CD14-positive monocyte (primary cell): ENCODE data around the gene NARS2. TPM values are rescaled to one million over a fixed set of nuclear protein-coding genes. Genes with fewer than 3 reads are reported as not detected.

Experiments used
- DNase-seq, 3 donors: peaks; one replicate each; pipeline ENCODE4 v3.0.0-alpha.2; 2011 to 2022
- H2AFZ ChIP-seq: 2 replicates; pipeline ENCODE4 v1.6.0; 2012; ENCODE audit warnings: mild to moderate bottlenecking, low read depth, low read length, inconsistent platforms; ENCODE audit not compliant: insufficient read depth, poor library complexity, severe bottlenecking
- H3K27ac ChIP-seq, 2 donors: 1 replicate in 1 of 2; 2 replicates in 1 of 2; pipeline ENCODE4 v1.5.1; 2012 to 2013; ENCODE audit warnings: low read length in 2 of 2, control low read depth in 1 of 2, inconsistent platforms in 1 of 2, low read depth in 1 of 2, mild to moderate bottlenecking in 1 of 2
- H3K27me3 ChIP-seq, 2 donors: one replicate each; pipeline versions ENCODE4 v1.6.0 to v1.6.1; 2011 to 2013; ENCODE audit warnings: low read length in 2 of 2; ENCODE audit not compliant: control insufficient read depth in 2 of 2, insufficient read depth in 2 of 2
- H3K36me3 ChIP-seq, 2 donors: replicated peaks in 1 of 2; 1 replicate in 1 of 2; 2 replicates in 1 of 2; pipeline versions ENCODE4 v1.5.1 to v1.6.1; 2012 to 2013; ENCODE audit warnings: low read length in 2 of 2, control low read depth in 1 of 2, inconsistent platforms in 1 of 2, mild to moderate bottlenecking in 1 of 2; ENCODE audit not compliant: insufficient read depth in 2 of 2, control insufficient read depth in 1 of 2
- H3K4me1 ChIP-seq, 2 donors: 1 replicate in 1 of 2; 2 replicates in 1 of 2; pipeline versions ENCODE4 v1.5.1 to v1.6.1; 2012 to 2013; ENCODE audit warnings: low read length in 2 of 2, control low read depth in 1 of 2, inconsistent platforms in 1 of 2, mild to moderate bottlenecking in 1 of 2, moderate library complexity in 1 of 2; ENCODE audit not compliant: insufficient read depth in 2 of 2, control insufficient read depth in 1 of 2
- H3K4me2 ChIP-seq: replicated peaks from 2 replicates; pipeline ENCODE3; 2012; ENCODE audit warnings: low read length, moderate library complexity, mild to moderate bottlenecking; ENCODE audit not compliant: poor library complexity, severe bottlenecking; ENCODE audit errors: extremely low read depth
- H3K4me3 ChIP-seq, 3 experiments: fragments of 200-600 bp in 1 of 3; sonication (generic) in 1 of 3; replicated peaks in 1 of 3; 1 replicate in 2 of 3; 2 replicates in 1 of 3; pipeline ENCODE4 v1.5.1; 2011 to 2013; ENCODE audit warnings: low read length in 3 of 3, mild to moderate bottlenecking in 3 of 3, control low read depth in 2 of 3, low read depth in 2 of 3, inconsistent platforms in 1 of 3, moderate library complexity in 1 of 3
- H3K79me2 ChIP-seq: 2 replicates; pipeline ENCODE4 v1.6.0; 2012; ENCODE audit warnings: mild to moderate bottlenecking, control low read depth, inconsistent platforms, low read length, moderate library complexity; ENCODE audit not compliant: insufficient read depth
- H3K9ac ChIP-seq: 2 replicates; pipeline ENCODE4 v1.6.0; 2017; ENCODE audit warnings: low read length, mild to moderate bottlenecking; ENCODE audit not compliant: insufficient read depth, poor library complexity, severe bottlenecking
- H3K9me3 ChIP-seq, 2 donors: replicated peaks in 1 of 2; 1 replicate in 1 of 2; 2 replicates in 1 of 2; pipeline versions ENCODE4 v1.5.1 to v1.6.1; 2012 to 2013; ENCODE audit warnings: low read length in 2 of 2, control low read depth in 1 of 2; ENCODE audit not compliant: control insufficient read depth in 1 of 2, insufficient read depth in 1 of 2
- H4K20me1 ChIP-seq: 2 replicates; pipeline ENCODE4 v1.6.0; 2012; ENCODE audit warnings: mild to moderate bottlenecking, low read length, control low read depth, moderate library complexity; ENCODE audit not compliant: insufficient read depth
- H3K27ac Mint-ChIP-seq, 7 donors: one replicate each; pipeline ENCODE4 v1.8.0; 2020; ENCODE audit warnings: mild to moderate bottlenecking in 7 of 7, mixed read lengths in 7 of 7, moderate library complexity in 6 of 7, inconsistent platforms in 2 of 7
- H3K27me3 Mint-ChIP-seq, 3 donors: one replicate each; pipeline ENCODE4 v1.8.0; 2021 to 2022; ENCODE audit warnings: low read depth in 3 of 3, mild to moderate bottlenecking in 3 of 3, mixed read lengths in 3 of 3, moderate library complexity in 3 of 3, inconsistent platforms in 1 of 3
- H3K36me3 Mint-ChIP-seq, 2 donors: one replicate each; pipeline ENCODE4 v1.8.0; 2020; ENCODE audit warnings: mixed read lengths in 2 of 2, inconsistent platforms in 1 of 2, mild to moderate bottlenecking in 1 of 2
- H3K4me1 Mint-ChIP-seq: one replicate; pipeline ENCODE4 v1.8.0; 2020; ENCODE audit warnings: mild to moderate bottlenecking, mixed read lengths
- H3K4me3 Mint-ChIP-seq, 2 donors: one replicate each; pipeline ENCODE4 v1.8.0; 2020; ENCODE audit warnings: mild to moderate bottlenecking in 2 of 2, mixed read lengths in 2 of 2, moderate library complexity in 1 of 2
- H3K9me3 Mint-ChIP-seq, 7 donors: one replicate each; pipeline ENCODE4 v1.8.0; 2020 to 2022; ENCODE audit warnings: mixed read lengths in 7 of 7, mild to moderate bottlenecking in 6 of 7, moderate library complexity in 6 of 7, inconsistent platforms in 2 of 7
- WGBS: methylation state at CpG from one replicate; pipeline ENCODE4 v1.1.5; 2013; ENCODE audit warnings: missing lambda C conversion rate; ENCODE audit not compliant: insufficient coverage; 5-methylcytosine and 5-hydroxymethylcytosine counted together
- intact Hi-C, 2 donors: fragments of 100-400 bp; cut with micrococcal nuclease; formaldehyde crosslinking; loops; one replicate each; pipeline versions ENCODE4 v1.15.0 to v1.15.1; 2023
- polyA plus RNA-seq, 3 donors: library from polyadenylated mRNA; depleted of rRNA in 1 of 3; unstranded in 2 of 3; stranded (reverse) in 1 of 3; fragments of 300-500 nt in 2 of 3; fragments of >200 nt in 1 of 3; fragmentation: Illumina TruSeq in 2 of 3; gene quantifications; 1 replicate in 2 of 3; 2 replicates in 1 of 3; pipeline ENCODE4 v1.2.3, GENCODE V29; 2012 to 2021
- TF ChIP-seq, protein P1 (sequence below): fragments of 200-600 bp; IDR thresholded peaks from one replicate; pipeline ENCODE4 v1.8.0; 2022; ENCODE audit warnings: antibody characterized with exemption, mild to moderate bottlenecking

Gene NARS2
- polyA plus RNA-seq, 3 donors = 4.3 to 6.6 (median 4.9) TPM

DNA sequence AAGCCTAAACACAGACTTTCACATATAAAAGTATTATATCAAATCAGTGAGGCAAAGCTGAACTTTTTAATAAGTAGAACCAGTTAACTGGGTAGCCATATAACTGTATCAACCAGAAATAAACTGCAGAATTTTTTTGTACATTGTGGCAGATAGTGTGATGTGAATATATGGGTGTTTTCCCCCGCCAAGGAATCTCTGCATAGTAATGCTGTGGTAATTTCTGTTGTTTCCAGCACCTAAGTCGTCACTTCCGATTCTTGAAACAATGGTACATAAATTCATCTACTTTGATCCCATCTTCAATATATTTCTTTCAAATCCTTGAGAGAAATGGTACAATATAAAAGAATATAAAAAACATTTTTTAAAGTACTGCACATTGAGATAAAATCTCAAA lies 39.6 kb downstream of the NARS2 start:
- no peaks in the 10 kb centered on the region for H3K27me3 Mint-ChIP-seq
- peaks cover 11 to 16% of the 10 kb centered on the region in 2 donors for H3K36me3 Mint-ChIP-seq
- H3K4me3 ChIP-seq = no peak overlapping the region
- H3K4me3 Mint-ChIP-seq = no peak overlapping the region
- no peaks in the 10 kb centered on the region for H3K9me3 Mint-ChIP-seq
- peaks cover 0 to 15% of the 10 kb centered on the region in 2 donors for H3K36me3 ChIP-seq
- H4K20me1 ChIP-seq = no peaks in the 10 kb centered on the region
- intact Hi-C loops = no loop called here
- no peak overlapping the region for H2AFZ ChIP-seq
- no peak for DNase-seq
- no peaks in the 10 kb centered on the region for H3K79me2 ChIP-seq
- H3K27ac Mint-ChIP-seq = no peak overlapping the region
- H3K4me1 Mint-ChIP-seq = peaks cover 14% of the 10 kb centered on the region
- peaks cover 4 to 10% of the 10 kb centered on the region in 2 donors for H3K4me1 ChIP-seq
- no peak overlapping the region for H3K9ac ChIP-seq
- WGBS = no CpG with 5 or more reads among the region's 3 CpGs
- no peaks in the 10 kb centered on the region for H3K9me3 ChIP-seq
- TF ChIP-seq, protein P1, sequence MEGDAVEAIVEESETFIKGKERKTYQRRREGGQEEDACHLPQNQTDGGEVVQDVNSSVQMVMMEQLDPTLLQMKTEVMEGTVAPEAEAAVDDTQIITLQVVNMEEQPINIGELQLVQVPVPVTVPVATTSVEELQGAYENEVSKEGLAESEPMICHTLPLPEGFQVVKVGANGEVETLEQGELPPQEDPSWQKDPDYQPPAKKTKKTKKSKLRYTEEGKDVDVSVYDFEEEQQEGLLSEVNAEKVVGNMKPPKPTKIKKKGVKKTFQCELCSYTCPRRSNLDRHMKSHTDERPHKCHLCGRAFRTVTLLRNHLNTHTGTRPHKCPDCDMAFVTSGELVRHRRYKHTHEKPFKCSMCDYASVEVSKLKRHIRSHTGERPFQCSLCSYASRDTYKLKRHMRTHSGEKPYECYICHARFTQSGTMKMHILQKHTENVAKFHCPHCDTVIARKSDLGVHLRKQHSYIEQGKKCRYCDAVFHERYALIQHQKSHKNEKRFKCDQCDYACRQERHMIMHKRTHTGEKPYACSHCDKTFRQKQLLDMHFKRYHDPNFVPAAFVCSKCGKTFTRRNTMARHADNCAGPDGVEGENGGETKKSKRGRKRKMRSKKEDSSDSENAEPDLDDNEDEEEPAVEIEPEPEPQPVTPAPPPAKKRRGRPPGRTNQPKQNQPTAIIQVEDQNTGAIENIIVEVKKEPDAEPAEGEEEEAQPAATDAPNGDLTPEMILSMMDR = no peak
- no peaks in the 10 kb centered on the region for H3K27me3 ChIP-seq
- H3K27ac ChIP-seq = no peak overlapping the region
- H3K4me2 ChIP-seq = no peak overlapping the region

- peak overlapping the region; percentile 57 for H2AFZ ChIP-seq
- Mint-ChIP-seq H3K27me3 (no peaks in the 10 kb centered on the region), H3K9me3 (no peaks in the 10 kb centered on the region), H3K4me1 (peaks cover 14% of the 10 kb centered on the region), H3K27ac (peak overlapping the region in 5 of 7 donors; percentile 27 to 85 (median 52)), H3K4me3 (no peak overlapping the region), H3K36me3 (peaks cover 9 to 12% of the 10 kb centered on the region in 2 donors)
- H4K20me1 ChIP-seq = no peaks in the 10 kb centered on the region
- H3K9ac ChIP-seq = no peak overlapping the region
- TF ChIP-seq, protein P1 = no peak
- no peaks in the 10 kb centered on the region for H3K27me3 ChIP-seq
- intact Hi-C loops = no loop called here
- H3K4me1 ChIP-seq = peaks cover 4 to 10% of the 10 kb centered on the region in 2 donors
- H3K79me2 ChIP-seq = no peaks in the 10 kb centered on the region
- H3K4me3 ChIP-seq = no peak overlapping the region
- peaks cover 0 to 11% of the 10 kb centered on the region in 2 donors for H3K36me3 ChIP-seq
- H3K9me3 ChIP-seq = no peaks in the 10 kb centered on the region
- peak; percentile 5 to 29 (median 17) for DNase-seq
- H3K4me2 ChIP-seq = peak overlapping the region; percentile 36
- peak overlapping the region in 1 of 2 donors; percentile 52 for H3K27ac ChIP-seq
These were observed 41.3 kb downstream of the NARS2 start for GRCh38 chr11:78533399-78533798.
